GM21423 (cell line): ENCODE measurements around the gene INO80.
"Not testable (repeated sequence)": the region's sequence is repeated elsewhere in the genome, so short reads cannot be mapped to it uniquely, and the experiment has no call there.

ENCODE experiments used
- ATAC-seq: cut with Tn5 transposase; IDR thresholded peaks from one replicate; pipeline ENCODE4 v1.9.1; 2021; ENCODE audit warnings: mild to moderate bottlenecking, moderate library complexity; ENCODE audit not compliant: unreplicated experiment

INO80 gene

DNA sequence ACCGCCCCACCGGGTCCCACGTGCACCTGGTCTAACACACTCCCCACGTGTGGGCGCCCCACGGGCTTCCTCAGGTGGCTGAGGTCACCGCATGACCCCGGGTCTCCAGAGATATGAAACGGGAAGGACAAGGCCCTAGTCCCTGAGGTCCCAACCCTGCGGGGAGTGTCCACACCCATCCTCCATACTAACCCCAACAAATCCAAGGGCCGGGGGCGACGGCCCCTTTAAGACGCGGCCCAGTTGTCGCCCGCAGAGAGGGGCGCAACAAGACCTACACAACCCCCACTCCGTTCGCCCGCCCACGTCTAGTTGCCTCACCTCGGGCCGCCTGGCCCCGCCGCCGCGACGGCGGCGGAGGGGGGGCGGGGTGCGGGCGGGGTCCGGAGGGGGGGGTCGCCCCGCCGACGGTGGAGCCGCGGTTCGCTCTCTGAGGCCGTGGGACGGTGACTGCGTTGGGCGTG is 396 bp downstream of the INO80 start:
- peak; percentile 51 for ATAC-seq

DNA sequence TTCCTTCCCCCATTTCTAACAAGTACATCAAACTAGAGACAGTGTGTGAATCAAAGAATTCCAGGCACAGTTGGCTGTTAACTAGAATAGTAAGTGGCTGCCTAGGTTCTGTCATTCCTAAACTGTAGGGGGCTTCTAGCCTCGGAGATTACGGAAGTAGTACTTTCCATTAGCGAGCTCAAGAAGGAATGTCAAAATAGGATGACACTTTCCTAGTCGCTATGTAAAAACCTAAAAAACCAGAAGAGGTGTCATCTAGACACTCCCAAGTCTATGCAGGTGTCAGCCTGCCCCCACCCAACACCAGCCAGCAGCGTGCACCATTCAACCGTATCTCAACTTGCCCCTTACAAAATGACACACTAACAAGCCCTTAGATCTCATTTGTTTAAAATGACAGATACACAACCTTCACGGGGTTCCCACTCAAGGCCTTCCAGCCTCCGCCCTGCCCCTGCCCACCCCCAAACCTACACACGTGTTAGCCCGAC is 874 bp downstream of the INO80 start:
- ATAC-seq = no peak

DNA sequence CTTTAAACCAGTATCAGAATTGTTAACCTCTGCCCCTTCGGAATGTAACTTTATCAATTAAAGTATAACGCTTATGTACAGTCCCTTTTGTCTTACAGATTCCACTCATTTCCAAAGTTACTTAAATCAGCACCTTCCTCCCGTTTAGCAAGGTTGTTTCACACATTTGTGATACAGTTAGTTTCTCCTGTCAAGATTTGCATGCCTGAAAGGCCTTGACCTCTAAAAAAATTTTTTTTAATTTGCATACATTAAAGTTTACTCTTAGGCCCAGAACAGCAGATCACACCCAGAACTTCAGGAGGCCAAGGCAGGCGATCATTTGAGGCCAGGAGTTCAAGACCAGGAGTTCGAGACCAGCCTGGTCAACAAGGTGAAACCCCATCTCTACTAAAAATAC is 9.1 kb downstream of the INO80 start:
- ATAC-seq = no peak

DNA sequence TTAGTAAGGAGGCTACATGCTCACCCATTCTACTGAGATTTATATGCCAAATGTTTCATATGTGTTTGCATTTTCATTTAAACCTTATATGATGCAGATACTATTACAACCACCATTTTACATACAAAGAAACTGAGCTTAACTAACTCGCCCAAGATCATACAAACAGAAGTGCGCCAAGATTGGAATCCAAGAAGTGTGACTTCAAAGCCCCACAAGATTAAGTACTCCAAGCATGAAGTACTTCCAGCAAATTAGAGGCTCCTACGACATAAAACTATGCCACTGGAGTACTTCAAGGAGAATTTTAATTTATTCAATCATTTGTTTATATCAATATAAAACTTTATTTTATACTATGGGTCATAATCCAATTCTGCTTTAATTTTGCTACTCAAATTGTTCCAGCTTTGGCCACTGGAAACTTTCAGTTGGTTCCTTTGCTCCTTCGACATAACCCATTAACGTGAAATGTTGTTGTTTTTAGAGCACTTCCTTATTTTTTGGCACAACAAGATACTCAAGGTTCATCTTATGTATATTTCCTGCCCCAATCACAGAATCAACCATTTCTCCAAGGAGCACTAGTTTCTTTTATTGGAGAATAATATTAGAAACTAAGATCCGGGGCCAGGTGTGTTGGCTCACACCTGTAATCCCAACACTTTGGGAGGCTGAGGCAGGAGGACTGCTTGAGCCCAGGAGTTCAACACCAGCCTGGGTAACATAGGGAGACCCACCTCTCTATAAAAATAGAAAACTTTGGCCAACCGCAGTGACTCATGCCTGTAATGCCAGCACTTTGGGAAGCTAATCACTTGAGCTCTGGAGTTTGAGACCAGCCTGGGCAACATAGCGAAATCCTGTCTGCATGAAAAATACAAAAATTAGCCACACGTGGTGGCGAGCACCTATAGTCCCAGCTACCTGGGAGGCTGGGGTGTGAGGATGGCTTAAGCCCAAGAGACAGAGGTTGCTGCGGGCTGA is 10.4 kb downstream of the INO80 start:
- no peak for ATAC-seq

DNA sequence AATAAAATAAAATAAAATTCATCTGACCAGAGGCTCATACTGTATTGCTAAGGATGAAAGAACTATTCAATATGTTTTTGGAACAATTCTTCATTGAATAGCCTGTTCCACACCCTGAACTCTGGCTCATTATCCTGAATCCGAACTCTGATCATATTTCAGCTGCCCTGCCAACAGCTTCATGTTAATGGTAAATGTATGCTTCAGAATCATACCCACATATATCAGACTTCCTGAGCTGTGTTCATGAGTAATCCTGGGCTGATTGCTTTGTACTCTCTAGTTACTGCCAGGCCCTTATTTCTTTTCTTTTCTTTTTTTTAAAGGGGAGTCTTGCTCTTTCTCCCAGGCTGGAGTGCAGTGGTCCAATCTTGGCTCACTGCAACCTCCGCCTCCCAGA is 11.8 kb downstream of the INO80 start:
- no peak for ATAC-seq

DNA sequence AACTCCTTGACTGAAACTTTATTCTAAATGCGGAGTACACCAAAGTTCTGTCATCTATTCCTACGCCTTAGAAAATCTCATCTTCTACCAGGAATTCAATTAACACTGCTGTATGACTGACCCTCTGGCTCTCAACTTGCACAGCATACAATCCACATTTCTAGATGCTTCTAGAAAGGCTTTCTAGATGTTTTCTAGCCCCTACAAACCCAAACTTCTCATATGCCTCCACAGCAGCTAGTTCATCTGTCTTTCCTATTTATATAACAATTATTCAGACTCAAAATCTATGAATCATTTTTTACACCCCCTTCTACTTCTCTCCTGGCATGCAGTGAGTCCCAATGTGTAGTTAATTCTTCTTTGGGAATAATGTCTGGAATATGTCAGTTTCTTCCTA is 13.2 kb downstream of the INO80 start:
- no peak for ATAC-seq

DNA sequence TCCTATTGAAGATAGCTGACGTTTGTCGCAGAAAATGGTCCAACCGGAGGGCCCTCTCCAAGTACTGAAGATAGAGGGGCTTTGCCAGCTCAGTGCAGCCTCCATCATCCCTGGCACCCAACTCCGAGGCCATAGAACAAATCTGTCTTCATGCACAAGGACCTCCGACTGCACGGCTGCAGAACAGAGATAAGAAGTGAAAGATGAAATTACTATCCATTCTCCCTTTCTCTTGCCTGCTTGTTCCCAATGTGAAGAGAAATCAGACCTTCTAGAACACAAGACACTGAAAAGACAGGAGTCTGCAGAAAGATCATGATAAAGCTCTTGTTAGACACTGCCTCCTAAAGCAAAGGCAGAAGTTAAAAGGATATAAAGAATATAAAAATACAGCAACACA is 19.9 kb downstream of the INO80 start:
- ATAC-seq = no peak

DNA sequence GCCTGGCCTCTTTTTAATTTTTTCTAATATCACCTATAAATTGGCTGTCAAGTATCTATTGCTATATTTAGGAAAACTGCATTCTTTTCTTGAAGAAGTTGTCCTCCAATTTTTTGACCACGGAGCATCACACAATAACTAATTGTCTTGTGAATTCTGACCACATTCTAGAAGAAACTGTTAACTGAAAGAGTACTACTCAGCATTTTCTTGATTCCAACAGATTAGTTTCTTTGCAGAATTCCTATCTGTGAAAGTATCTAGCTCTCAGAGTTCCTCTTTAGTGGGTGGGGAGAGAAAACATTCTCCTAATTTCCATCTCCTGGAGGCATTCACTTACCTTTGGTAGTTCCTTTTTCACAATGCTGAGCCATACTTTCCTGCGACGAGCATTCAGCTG is 31.1 kb downstream of the INO80 start:
- ATAC-seq = no peak

DNA sequence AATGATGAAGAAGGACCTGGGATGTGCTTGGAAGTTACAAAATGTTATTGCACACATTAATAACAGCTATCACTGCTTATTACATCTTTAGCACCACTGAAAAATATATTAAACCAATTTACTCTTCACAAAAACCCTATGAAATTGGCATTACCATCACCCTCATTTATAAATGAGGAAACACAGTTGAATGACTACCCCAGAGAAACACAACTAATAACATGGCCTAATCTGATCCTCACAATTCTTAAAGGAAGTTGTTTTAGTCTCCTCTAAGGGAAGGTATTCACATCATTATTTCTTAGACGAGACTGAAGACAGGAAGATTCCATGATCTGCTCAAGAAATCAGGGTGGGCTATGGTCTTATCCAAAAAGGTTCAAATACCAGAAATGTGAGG is 35.9 kb downstream of the INO80 start:
- ATAC-seq = no peak

DNA sequence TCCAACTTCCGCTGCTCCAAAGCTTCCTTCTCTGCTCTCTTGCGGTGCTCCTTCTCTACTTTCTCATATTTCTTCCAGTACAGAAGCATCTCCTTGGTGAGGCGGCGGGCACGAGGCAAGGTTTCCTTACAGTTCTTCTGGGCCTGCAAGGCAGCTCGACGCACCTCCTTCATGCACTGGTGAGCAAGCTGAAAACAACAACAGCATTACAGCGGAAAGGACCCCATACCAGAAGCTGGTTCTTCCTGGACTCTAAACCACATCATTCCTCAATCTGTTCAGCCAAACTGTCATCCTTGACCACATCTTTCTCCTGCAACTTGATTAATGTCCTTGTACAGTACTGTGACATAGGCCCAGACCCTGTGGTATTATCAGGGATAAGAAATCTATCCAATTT is 36.4 kb downstream of the INO80 start:
- no peak for ATAC-seq

DNA sequence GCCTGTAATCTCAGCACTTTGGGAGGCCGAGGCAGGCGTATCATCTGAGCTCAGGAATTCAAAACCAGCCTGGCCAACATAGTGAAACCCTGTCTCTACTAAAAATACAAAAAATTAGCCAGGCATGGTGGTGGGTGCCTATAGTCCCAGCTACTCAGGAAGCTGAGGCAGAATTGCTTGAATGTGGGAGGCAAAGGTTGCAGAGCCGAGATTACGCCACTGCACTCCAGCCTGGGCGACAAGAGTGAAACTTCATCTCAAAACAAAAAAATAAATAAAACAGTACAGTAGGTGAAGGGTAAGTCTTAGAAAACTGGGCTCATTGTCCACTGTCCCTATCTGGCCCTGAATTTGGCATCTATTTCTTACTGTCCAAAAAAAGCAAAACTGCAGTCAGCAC is 37.2 kb downstream of the INO80 start:
- ATAC-seq = not testable (repeated sequence)

DNA sequence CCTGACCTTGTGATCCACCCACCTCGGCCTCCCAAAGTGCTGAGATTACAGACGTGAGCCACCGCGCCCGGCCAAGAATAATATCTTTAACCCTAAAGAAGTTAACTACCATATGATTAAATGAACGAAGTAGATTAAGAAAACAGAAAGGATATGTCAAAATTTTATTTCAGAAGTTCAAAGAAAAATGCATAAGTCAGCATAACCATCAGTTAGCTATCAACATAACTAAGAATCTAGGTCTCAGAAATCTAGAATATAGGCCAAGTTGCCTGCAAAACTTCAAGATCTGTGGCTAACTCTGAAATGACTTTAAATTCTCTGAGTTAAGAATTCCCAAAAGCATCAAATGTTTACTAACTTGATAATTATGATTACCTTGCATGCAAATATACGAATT is 38.0 kb downstream of the INO80 start:
- ATAC-seq = no peak

DNA sequence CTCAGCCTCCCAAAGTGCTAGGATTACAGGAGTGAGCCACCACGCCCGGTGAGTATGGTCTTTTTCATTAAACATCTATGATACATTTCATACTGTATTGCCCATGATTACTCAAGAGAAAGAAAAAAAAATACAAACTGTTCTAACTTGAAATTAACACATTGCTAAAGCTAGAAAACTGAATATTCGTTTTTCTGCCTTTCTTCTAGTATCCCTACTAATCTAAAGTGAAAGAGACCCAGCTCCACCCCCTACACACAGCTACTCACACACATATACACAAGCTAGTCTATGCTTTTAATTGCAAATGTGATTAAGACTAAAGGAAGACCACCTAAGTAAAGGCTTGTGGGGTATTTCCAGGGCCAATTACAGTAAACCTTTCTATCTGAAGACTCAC is 43.1 kb downstream of the INO80 start:
- ATAC-seq = no peak

DNA sequence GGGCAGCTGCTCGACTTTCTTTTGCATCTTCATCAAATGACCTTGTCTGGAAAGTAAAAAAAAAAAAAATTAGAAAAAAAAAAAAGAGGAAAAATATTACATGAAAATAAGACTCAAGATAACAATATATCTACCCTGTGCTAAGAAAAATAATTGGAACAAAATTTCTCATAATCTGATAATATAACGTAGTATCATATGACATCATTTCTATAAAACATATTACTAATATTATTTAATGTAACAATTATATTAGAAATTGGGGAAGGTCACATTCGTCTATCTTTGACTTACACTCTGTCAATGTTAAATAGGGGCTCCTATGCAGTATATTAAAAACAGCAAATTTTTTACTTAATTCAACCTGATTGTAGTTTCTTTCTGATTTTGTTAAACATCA is 44.1 kb downstream of the INO80 start:
- no peak for ATAC-seq

DNA sequence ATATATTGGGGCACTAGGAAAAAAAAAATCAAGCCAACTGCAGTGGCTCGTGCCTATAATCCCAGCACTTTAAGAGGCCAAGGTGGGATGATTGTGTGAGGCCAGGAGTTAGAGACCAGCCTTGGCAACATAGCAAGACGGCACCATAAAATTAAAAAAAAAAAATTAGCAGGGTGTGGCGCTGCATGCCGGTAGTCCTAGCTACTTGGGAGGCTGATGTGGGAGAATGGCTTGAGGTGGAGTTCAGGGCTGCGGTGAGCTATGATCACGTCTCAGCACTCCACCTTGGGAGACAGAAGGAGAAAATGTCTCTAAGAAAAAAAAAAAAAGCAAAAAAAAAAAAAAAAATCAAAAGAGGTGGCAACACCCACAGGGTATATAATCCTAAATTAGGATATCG is 49.6 kb downstream of the INO80 start:
- ATAC-seq = no peak

DNA sequence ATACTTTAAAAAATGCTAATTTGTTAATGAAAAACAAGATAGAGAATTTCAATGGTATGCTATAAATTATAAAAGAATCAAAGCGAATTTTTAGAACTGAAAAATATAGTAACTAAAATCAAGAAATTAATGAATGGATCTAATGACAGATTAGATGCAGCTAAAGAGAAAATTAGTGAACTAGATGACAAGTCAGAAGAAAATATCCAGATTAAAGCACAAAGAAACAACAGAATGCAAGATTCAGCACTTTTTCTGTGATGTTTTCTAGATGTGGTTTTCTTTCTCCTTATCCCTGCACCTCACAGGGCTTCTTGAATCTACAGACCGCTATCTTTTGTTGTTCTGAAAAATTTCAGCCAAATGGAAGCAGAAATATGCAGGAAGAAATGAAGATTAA is 54.4 kb downstream of the INO80 start:
- ATAC-seq = no peak

DNA sequence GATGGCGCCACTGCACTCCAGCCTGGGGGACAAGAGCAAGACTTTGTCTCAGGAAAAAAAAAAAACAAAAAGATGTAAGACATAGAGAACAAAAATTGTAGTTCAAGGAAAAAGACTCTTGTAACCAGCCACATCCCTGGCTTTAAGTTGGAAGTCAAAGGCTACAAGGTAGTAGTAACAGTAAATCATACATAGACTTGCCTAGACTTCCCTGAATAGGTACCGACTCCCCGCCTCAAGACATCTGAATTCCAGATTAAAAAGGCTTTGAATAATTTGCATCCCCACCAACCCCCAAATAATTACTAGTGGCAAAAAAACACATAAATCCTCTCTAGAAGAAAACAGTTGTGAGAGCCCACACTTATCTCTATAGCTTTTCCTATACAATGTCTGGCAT is 55.6 kb downstream of the INO80 start:
- no peak for ATAC-seq

DNA sequence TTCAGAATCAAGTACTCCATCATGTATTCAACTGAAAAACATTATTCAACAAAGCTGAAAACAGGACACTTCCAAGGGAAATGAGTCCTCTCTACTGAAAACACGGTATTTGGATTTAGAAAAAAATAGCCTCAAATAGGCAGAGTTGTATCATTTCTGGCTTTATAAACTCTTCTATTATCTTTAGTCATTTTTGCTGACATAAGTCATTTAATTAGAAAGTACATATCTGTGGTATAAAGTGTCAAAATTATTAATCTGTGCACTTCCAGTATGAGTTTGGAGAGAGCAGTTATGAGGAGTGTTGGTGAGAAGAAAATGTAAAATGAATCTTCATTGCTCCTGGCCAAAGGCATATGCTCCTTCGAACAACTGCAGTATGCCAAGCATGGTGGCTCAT is 59.3 kb downstream of the INO80 start:
- no peak for ATAC-seq

DNA sequence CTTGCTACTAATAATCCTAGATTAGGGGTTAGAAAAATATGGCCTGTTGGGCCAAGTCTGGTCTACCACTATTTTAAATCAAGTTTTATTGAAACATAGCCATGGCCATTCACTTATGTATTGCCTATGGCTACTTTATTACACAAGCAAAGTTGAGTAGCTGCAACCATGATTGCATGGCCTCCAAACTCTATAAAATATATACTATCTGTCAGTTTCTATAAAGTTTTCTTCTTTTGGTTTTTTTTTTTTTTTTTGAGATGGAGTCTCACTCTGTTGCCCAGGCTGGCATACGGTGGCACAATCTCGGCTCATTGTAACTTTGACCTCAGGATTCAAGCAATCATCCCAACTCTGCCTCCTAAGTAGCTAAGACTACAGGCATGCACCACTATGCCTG is 60.4 kb downstream of the INO80 start:
- ATAC-seq = no peak

DNA sequence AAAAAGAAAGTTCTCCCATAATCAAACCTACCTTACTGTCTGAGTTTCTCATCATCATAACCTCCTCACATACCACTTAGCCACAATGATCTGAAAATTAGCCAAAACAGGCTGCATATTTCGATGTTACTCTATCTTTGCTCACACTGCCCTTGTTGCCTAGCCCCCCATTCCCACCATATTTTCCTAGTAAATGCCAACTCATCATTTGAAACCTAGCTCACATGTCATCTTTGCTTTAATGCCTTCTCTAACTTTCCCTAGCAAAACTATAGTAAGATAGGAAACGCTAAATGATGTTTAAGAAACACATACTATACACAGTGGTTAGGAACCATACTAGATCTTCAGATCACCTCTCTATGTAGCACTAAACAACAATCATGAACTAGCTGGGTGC is 64.9 kb downstream of the INO80 start:
- no peak for ATAC-seq

DNA sequence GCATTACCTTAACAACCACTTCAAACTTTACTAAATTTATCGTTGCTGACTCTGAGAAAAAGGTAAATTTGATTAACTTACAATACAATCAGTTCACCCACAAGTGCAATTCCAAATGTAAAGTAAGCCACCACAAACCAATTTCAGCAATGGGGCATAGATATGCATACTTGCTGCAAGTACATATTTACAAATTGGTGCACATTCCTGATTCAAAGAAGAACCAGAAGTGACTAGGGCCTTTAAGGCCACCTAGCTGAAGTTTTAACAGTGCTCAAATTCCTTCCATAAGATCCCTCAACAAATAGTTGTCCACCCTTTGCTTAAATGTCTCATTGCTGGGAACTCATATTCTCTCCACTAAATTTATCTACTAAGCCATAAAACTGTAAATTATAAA is 67.2 kb downstream of the INO80 start:
- no peak for ATAC-seq

DNA sequence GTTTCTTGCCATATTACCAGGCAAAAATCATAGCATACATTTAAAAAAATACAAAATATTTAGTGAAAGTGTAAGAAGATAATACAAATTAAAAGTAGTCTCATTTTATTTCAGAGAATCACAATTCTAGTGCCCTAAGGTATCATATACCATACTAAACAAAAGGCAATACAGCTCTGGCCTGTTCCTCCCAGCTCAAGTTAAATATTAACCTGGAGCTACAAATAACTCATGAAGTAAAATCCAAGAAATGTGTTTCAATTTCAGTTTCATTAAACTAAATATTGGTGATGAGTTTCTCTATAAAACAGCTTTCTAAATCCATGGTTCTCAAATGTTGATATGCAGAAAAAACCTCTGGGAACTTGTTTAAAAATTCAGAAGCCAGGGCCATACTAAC is 67.7 kb downstream of the INO80 start:
- no peak for ATAC-seq

DNA sequence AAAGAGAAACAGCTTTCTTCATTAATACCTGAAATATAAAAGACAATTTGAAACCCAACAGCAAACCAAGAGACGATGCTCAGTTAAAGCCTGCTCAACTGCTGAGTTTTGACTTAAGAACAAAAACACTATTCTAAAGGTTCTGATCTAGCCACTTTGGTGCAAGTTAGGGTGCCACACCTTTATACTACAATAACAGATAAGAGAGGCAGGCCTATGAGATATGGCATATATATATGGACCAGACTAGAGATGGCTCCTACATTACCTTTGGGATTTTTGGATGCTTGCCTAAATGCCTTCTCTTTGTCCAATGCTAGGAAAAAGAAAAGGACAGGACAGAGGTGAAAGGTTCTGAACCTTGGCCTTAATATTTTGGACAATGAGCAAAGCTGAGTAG is 68.6 kb downstream of the INO80 start:
- ATAC-seq = no peak
